C4-2B (cell line): ENCODE results near the gene UBE2E1.
"Not testable (repeated sequence)": the region's sequence is repeated elsewhere in the genome, so short reads cannot be mapped to it uniquely, and the experiment has no call there.

Experiments used
- H3K27ac ChIP-seq: fragments of 450-650 bp; 2 replicates; pipeline ENCODE4 v1.5.1; 2017
- CTCF ChIP-seq: fragments of 450-650 bp; conservative IDR thresholded peaks from 2 replicates; pipeline ENCODE4 v1.5.1; 2017; ENCODE audit warnings: mild to moderate bottlenecking
- ZFX ChIP-seq: fragments of 450-650 bp; IDR thresholded peaks from 2 replicates; pipeline ENCODE4 v1.6.1; 2017

Gene UBE2E1

DNA sequence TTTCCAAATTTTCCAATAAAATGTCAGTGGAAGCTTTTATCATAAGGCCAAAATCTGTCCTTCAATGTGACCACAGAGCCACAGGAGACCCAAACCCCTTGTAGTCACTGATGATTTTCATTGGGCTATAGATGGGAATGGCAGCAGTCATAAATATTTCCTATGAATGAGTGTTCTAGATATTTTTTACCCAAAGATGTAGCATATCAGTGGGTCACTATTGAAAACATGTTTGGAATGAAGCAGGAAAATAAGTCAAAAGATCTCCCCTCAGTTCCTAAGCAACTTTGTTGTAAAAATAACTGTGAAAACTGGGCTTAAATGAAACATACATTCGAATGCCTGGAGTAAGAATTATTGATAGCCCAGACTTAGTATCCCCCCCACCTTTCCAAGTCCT, 62.1 kb downstream of the UBE2E1 start:
- TF ChIP-seq ZFX = no peak
- no peak for TF ChIP-seq CTCF
- H3K27ac ChIP-seq = no peak overlapping the region

DNA sequence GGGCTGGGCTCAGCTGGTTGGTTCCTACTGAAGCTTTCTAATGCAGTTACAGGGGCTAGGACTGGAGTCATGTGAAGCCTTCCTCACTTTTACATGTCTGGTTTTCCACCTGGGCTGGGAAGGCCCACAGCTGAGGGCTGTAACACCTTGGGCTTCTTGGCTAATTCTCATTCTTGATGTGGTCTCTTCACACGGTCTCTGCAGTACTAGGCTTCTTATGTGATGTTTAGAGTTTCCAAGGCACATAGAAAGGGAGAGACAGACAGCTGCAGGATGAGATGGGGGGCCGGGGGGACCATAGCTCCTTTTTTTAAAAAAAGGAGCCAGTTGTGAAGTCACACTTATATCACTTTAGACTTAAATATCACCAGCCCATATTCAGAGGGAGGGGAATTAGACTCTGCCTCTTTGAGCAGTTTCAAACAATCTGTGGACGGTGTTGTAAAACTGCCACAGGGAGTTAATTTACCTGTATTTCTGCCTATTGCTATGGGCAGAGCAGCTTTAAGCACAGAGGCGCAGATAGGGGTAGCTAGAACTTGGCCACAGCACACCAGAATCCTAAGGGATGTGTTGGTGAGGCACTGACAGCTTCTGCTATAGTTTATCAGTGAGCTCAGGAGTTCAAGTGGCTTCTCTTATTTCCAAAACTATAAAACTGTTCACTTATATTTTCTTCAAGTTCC, 64.4 kb downstream of the UBE2E1 start:
- H3K27ac ChIP-seq = no peak overlapping the region
- TF ChIP-seq ZFX = no peak
- no peak for TF ChIP-seq CTCF

DNA sequence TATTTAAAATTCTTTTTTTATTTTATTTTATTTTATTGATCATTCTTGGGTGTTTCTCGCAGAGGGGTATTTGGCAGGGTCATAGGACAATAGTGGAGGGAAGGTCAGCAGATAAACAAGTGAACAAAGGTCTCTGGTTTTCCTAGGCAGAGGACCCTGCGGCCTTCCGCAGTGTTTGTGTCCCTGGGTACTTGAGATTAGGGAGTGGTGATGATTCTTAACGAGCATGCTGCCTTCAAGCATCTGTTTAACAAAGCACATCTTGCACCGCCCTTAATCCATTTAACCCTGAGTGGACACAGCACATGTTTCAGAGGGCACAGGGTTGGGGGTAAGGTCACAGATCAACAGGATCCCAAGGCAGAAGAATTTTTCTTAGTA, 64.9 kb downstream of the UBE2E1 start:
- H3K27ac ChIP-seq = not testable (repeated sequence)

- H3K27ac ChIP-seq = not testable (repeated sequence)
Observed at GRCh38 chr3:23871361-23871760, 65.6 kb downstream of the UBE2E1 start.

GRCh38 chr3:23872330-23872729, 66.6 kb downstream of the UBE2E1 start:
- TF ChIP-seq CTCF (no peak), ZFX (no peak)
- H3K27ac ChIP-seq = no peak overlapping the region

- H3K27ac ChIP-seq = no peak overlapping the region
- TF ChIP-seq CTCF = no peak
- TF ChIP-seq ZFX = no peak
Observed at GRCh38 chr3:23873941-23874340, 68.2 kb downstream of the UBE2E1 start.

- no peak overlapping the region for H3K27ac ChIP-seq
- no peak for TF ChIP-seq ZFX
- no peak for TF ChIP-seq CTCF
Observed at GRCh38 chr3:23874359-23875112, 68.8 kb downstream of the UBE2E1 start.

DNA sequence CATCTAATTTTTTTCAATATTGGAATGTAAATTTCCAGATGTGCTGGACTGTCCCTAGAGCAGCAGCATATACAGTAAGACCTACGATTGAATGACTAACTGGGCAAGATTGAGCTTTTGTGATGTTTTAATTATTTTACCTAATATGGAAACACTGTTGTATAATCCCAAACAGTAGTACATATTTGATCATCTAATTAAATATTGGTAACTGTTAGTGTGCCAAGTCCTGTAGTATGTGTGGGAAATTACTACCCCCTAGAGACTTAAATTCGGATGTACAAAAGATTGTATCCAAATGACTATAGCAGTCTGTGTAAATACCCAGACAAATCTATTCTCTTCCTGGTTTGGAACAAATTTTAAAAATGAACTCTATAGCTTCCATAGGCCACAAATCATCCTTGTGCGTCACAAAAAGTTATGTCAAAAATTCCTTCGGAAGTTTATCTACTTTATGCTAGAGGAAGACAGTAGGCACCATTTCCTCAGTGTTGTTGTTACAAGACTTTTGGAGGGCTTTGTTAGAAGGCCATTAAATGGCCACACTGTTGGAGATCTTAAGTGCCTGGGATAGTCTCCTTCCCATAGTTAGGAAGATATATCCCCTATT, 69.5 kb downstream of the UBE2E1 start:
- H3K27ac ChIP-seq = no peak overlapping the region
- TF ChIP-seq ZFX = no peak
- TF ChIP-seq CTCF = no peak
